ENCODE measurements around the gene THY1.

THY1 gene

DNA sequence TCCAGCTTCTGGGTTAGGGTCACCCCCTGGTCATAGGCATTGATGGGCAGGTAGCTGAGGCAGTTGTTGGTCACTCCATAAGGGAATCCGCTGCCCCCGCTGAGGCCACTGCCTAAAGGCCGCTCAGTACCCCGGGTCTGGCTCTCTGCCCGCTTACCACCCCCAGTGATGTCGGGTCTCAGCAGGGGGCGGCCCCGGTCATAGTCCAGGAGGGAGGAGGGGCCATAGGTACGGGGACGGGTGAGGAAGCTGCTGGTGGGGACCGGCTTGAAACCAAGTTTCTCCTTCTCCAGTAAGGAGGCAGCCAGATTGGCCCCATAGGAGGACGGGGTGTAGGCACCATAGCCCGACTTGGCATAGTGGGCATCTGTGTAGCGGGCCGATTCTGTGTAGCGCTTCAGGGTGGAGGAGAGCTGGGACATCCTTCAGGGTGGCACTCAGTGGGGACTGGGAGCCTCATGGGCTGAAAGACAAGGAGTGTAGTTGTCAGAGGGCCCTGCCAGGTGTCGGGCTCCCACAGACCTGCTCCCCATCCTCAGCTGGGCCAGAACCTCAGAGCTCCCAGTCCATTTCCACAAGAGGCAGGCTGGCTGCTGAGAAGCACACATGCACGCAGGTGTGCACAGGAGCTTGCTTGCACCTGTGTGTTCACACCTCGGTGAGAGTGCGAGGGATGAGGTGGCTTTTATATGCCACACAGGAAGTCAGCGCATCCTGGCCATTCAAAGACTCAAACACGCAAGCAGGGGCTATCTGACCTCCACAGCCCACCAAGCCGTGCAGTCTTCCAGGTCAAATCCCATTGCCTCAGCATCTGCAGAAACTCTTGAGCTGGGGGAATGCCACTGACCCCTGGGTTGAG lies 49.7 kb downstream of the THY1 start:
- H3K36me3 ChIP-seq (ENCODE audit: control insufficient read depth in 4 of 4, insufficient read depth in 4 of 4, low read length in 3 of 4): no peaks in the 10 kb centered on the region
- WGBS (ENCODE audit: insufficient coverage): 93% methylated on average over 19 of the region's 23 CpGs
- no peaks in the 10 kb centered on the region for H3K9me3 ChIP-seq (ENCODE audit: control extremely low read depth in 1 of 5, control insufficient read depth in 4 of 5, insufficient read depth in 2 of 5, low read depth in 1 of 5, low read length in 4 of 5)
- ChIA-PET CTCF (interaction anchor here (0.7 to 13.9 kb wide), 11 partner anchors 8 to 177 kb away, joined by 3 to 132 read pairs (median 5); partner anchors contain the start of genes C1QTNF5 and MFRP), POLR2A (no interaction called here)
- peaks cover 0 to 3% (median 0%) of the 10 kb centered on the region in 5 experiments for H3K27me3 ChIP-seq (replicated peaks in 2 of 5; ENCODE audit: control insufficient read depth in 4 of 5, insufficient read depth in 5 of 5, low read length in 4 of 5)
- DNase-seq: no peak
- H3K4me3 ChIP-seq (ENCODE audit: control insufficient read depth in 1 of 7, extremely low read depth in 1 of 7, insufficient read depth in 4 of 7, low read depth in 2 of 7, low read length in 6 of 7): no peak overlapping the region
- peaks cover 0 to 3% (median 0%) of the 10 kb centered on the region in 4 experiments for H3K4me1 ChIP-seq (ENCODE audit: control extremely low read depth in 1 of 4, control insufficient read depth in 4 of 4, insufficient read depth in 4 of 4, low read length in 3 of 4)
- H3K27ac ChIP-seq (ENCODE audit: insufficient read depth in 1 of 2, low read depth in 1 of 2, low read length in 2 of 2, poor library complexity in 1 of 2, severe bottlenecking in 2 of 2): no peak overlapping the region

DNA sequence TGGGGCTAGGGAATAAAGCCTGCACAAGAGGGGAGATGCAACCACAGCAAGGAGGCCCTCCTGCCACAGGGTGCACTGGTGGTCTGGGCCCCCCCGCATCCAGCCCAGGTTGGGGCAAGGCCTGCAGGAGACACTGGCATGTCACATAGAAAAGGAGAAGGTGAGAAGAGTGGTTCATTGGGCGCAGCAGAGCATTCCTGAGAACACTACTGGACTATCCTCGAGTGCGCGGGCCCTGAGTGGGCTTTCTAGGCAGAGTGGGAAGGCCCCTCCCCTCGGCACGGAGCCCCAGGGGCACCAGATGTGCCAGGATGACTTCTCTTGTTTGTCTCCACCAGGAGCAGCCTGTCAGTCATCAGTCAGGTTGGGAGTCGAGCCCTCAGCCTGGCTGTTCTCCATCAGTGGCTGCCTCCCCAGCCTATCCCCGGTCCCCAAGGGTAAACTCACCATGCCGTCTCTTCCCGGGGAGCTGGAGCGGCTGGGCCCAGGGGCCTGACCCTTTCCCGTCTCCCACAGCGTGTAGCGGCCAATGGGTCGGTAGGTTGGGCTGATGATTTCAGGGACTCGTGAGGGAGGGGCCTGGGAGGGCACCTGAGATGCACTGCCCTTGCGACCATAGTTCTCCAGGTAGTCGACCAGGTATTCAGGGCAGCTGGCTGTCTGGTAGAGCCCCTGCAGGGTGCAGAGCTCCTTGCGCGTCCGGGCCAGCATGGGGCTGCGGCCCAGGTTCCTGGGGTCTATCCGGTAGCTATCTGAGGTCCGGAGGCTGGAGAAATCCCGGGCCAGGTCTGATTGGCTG lies 50.5 kb downstream of the THY1 start:
- 98% methylated on average over 26 of the region's 26 CpGs for WGBS (ENCODE audit: insufficient coverage)
- Histone ChIP-seq H3K9me3 (ENCODE audit: control extremely low read depth in 1 of 5, control insufficient read depth in 4 of 5, insufficient read depth in 2 of 5, low read depth in 1 of 5, low read length in 4 of 5) (no peaks in the 10 kb centered on the region), H3K36me3 (ENCODE audit: control insufficient read depth in 4 of 4, insufficient read depth in 4 of 4, low read length in 3 of 4) (no peaks in the 10 kb centered on the region), H3K27ac (ENCODE audit: insufficient read depth in 1 of 2, low read depth in 1 of 2, low read length in 2 of 2, poor library complexity in 1 of 2, severe bottlenecking in 2 of 2) (no peak overlapping the region), H3K27me3 (replicated peaks in 2 of 5; ENCODE audit: control insufficient read depth in 4 of 5, insufficient read depth in 5 of 5, low read length in 4 of 5) (peaks cover 0 to 6% (median 2%) of the 10 kb centered on the region in 5 experiments), H3K4me3 (ENCODE audit: control insufficient read depth in 1 of 7, extremely low read depth in 1 of 7, insufficient read depth in 4 of 7, low read depth in 2 of 7, low read length in 6 of 7) (no peak overlapping the region), H3K4me1 (ENCODE audit: control extremely low read depth in 1 of 4, control insufficient read depth in 4 of 4, insufficient read depth in 4 of 4, low read length in 3 of 4) (peaks cover 0 to 3% (median 0%) of the 10 kb centered on the region in 4 experiments)
- ChIA-PET CTCF (interaction anchor here (1.3 to 13.9 kb wide), 9 partner anchors 8 to 103 kb away, joined by 3 to 132 read pairs (median 5); partner anchors contain the start of genes C1QTNF5, MFRP and USP2), POLR2A (no interaction called here)
- no peak for DNase-seq

DNA sequence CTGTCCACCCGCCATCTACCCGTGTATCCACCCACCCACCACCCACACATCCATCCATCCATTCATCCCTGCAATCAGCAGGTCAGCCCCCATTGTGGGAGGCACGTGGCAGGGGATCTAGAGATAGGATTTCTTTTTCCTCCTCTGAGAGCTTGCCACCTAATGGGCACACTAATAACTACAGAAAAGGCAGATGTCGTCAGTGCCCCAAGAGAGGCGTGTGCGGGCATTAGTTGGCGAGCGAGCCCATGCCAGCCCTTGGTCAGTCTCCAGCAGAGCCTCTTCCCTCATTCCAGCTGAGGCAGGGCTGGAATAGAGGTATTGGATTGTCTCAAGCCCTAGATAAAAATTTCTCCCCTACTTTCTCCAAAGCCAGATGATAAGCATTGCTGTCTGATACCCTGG lies 51.2 kb downstream of the THY1 start:
- H3K9me3 ChIP-seq (ENCODE audit: control extremely low read depth in 1 of 5, control insufficient read depth in 4 of 5, insufficient read depth in 2 of 5, low read depth in 1 of 5, low read length in 4 of 5): no peaks in the 10 kb centered on the region
- H3K4me3 ChIP-seq (ENCODE audit: control insufficient read depth in 1 of 7, extremely low read depth in 1 of 7, insufficient read depth in 4 of 7, low read depth in 2 of 7, low read length in 6 of 7): no peak overlapping the region
- peaks cover 0 to 8% (median 4%) of the 10 kb centered on the region in 5 experiments for H3K27me3 ChIP-seq (replicated peaks in 2 of 5; ENCODE audit: control insufficient read depth in 4 of 5, insufficient read depth in 5 of 5, low read length in 4 of 5)
- DNase-seq: peak in 2 of 3 donors; percentile 21 to 25
- no peaks in the 10 kb centered on the region for H3K36me3 ChIP-seq (ENCODE audit: control insufficient read depth in 4 of 4, insufficient read depth in 4 of 4, low read length in 3 of 4)
- no peak overlapping the region for H3K27ac ChIP-seq (ENCODE audit: insufficient read depth in 1 of 2, low read depth in 1 of 2, low read length in 2 of 2, poor library complexity in 1 of 2, severe bottlenecking in 2 of 2)
- POLR2A ChIA-PET: no interaction called here
- CTCF ChIA-PET: interaction anchor here (0.7 to 13.9 kb wide), 7 partner anchors 9 to 567 kb away, joined by 3 to 132 read pairs (median 3); partner anchors contain the start of genes C1QTNF5, MFRP and USP2
- WGBS (ENCODE audit: insufficient coverage): 61% methylated on average over 2 of the region's 8 CpGs
- peaks cover 0 to 3% (median 0%) of the 10 kb centered on the region in 4 experiments for H3K4me1 ChIP-seq (ENCODE audit: control extremely low read depth in 1 of 4, control insufficient read depth in 4 of 4, insufficient read depth in 4 of 4, low read length in 3 of 4)

DNA sequence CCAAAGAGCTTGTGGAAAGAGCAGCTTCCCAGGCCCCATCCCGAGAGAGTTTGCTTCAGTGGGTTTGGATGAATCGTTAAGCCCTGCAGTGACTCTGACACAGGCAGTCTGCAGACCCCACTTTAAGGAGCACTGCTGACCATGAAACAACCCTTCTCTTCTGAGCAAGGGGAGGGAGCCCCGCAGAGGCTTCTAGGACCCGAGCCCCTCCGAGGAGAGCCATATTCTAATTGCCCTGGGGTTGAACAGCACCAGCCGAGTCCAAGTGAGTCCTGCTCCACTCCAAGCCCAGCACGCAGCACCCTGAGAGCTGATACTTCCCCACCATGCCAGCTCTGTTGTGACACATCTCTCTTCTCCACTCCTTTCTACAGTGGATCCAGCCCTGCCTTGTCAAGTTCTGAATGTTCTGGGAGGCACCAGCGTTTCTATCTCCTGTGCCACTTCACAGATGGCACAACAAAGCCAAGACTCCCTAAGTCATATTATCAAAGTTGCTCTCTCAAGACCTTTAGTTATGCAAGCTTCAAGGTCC lies 51.8 kb downstream of the THY1 start:
- H3K27ac ChIP-seq (ENCODE audit: insufficient read depth in 1 of 2, low read depth in 1 of 2, low read length in 2 of 2, poor library complexity in 1 of 2, severe bottlenecking in 2 of 2): no peak overlapping the region
- H3K4me3 ChIP-seq (ENCODE audit: control insufficient read depth in 1 of 7, extremely low read depth in 1 of 7, insufficient read depth in 4 of 7, low read depth in 2 of 7, low read length in 6 of 7): no peak overlapping the region
- H3K9me3 ChIP-seq (ENCODE audit: control extremely low read depth in 1 of 5, control insufficient read depth in 4 of 5, insufficient read depth in 2 of 5, low read depth in 1 of 5, low read length in 4 of 5): no peaks in the 10 kb centered on the region
- POLR2A ChIA-PET: no interaction called here
- H3K27me3 ChIP-seq (replicated peaks in 2 of 5; ENCODE audit: control insufficient read depth in 4 of 5, insufficient read depth in 5 of 5, low read length in 4 of 5): peaks cover 0 to 12% (median 10%) of the 10 kb centered on the region in 5 experiments
- peaks cover 0 to 3% (median 0%) of the 10 kb centered on the region in 4 experiments for H3K4me1 ChIP-seq (ENCODE audit: control extremely low read depth in 1 of 4, control insufficient read depth in 4 of 4, insufficient read depth in 4 of 4, low read length in 3 of 4)
- 93% methylated on average over 8 of the region's 8 CpGs for WGBS (ENCODE audit: insufficient coverage)
- no peak for DNase-seq
- CTCF ChIA-PET: interaction anchor here (0.7 to 13.9 kb wide), 8 partner anchors 8 to 568 kb away, joined by 3 to 132 read pairs (median 3); partner anchors contain the start of genes C1QTNF5, MFRP and USP2
- H3K36me3 ChIP-seq (ENCODE audit: control insufficient read depth in 4 of 4, insufficient read depth in 4 of 4, low read length in 3 of 4): no peaks in the 10 kb centered on the region

GRCh38 chr11:119370486-119371046 lies 52.4 kb downstream of the THY1 start:
- no peak for DNase-seq
- no peak overlapping the region for H3K27ac ChIP-seq (ENCODE audit: insufficient read depth in 1 of 2, low read depth in 1 of 2, low read length in 2 of 2, poor library complexity in 1 of 2, severe bottlenecking in 2 of 2)
- CTCF ChIA-PET: interaction anchor here (0.8 to 13.9 kb wide), 5 partner anchors 10 to 29 kb away, joined by 3 to 132 read pairs (median 51); partner anchors contain the start of genes C1QTNF5, MFRP and USP2
- peaks cover 0 to 15% (median 12%) of the 10 kb centered on the region in 5 experiments for H3K27me3 ChIP-seq (replicated peaks in 2 of 5; ENCODE audit: control insufficient read depth in 4 of 5, insufficient read depth in 5 of 5, low read length in 4 of 5)
- WGBS (ENCODE audit: insufficient coverage): 91% methylated on average over 7 of the region's 8 CpGs
- POLR2A ChIA-PET: no interaction called here
- peaks cover 0 to 3% (median 0%) of the 10 kb centered on the region in 4 experiments for H3K4me1 ChIP-seq (ENCODE audit: control extremely low read depth in 1 of 4, control insufficient read depth in 4 of 4, insufficient read depth in 4 of 4, low read length in 3 of 4)
- H3K9me3 ChIP-seq (ENCODE audit: control extremely low read depth in 1 of 5, control insufficient read depth in 4 of 5, insufficient read depth in 2 of 5, low read depth in 1 of 5, low read length in 4 of 5): no peaks in the 10 kb centered on the region
- no peak overlapping the region for H3K4me3 ChIP-seq (ENCODE audit: control insufficient read depth in 1 of 7, extremely low read depth in 1 of 7, insufficient read depth in 4 of 7, low read depth in 2 of 7, low read length in 6 of 7)
- no peaks in the 10 kb centered on the region for H3K36me3 ChIP-seq (ENCODE audit: control insufficient read depth in 4 of 4, insufficient read depth in 4 of 4, low read length in 3 of 4)

DNA sequence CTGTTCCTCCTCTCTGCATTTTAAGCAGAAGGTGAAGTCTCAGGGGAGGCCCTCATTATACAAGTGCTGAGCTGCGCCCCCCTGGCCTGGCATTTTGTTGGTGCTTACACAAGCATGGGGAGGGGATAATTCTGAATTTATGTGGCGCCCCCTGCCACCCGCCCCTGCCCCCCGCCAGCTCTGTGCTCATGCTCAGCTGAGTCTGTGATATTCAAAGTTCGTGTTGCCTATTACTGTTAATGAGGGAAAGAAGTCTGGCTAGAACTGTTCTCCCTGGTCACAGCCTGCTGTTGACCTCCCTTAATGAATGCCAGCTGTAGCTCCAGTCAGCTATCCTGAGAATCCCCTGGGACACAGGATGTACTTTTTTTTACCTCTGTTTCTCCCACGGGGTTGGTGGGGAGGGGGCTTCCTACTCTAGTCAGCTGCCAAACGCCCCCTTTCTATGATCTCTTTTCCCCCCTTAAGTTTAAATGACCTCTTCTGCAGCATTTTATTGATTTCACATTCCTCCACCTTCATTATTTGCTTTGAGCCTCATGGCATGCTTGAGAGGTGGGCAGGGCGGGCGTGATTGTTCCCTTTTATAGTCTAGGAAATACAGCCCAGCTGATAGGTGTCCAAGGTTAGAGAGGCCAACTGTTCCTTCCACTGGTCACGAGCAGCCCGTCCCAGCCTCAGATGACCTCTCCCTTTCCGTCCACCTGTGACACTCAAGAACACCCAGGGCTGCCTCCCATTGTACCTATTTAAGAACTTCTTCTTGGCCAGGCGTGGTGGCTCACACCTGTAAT lies 53.6 kb downstream of the THY1 start:
- peaks cover 0 to 8% (median 3%) of the 10 kb centered on the region in 4 experiments for H3K4me1 ChIP-seq (ENCODE audit: control extremely low read depth in 1 of 4, control insufficient read depth in 4 of 4, insufficient read depth in 4 of 4, low read length in 3 of 4)
- DNase-seq: no peak
- H3K36me3 ChIP-seq (ENCODE audit: control insufficient read depth in 4 of 4, insufficient read depth in 4 of 4, low read length in 3 of 4): no peaks in the 10 kb centered on the region
- ChIA-PET POLR2A (no interaction called here), CTCF (interaction anchor here (0.9 to 6.0 kb wide), 7 partner anchors 8 to 107 kb away, joined by 3 to 51 read pairs (median 5); partner anchors contain the start of gene USP2)
- 98% methylated on average over 5 of the region's 13 CpGs for WGBS (ENCODE audit: insufficient coverage)
- H3K9me3 ChIP-seq (ENCODE audit: control extremely low read depth in 1 of 5, control insufficient read depth in 4 of 5, insufficient read depth in 2 of 5, low read depth in 1 of 5, low read length in 4 of 5): no peaks in the 10 kb centered on the region
- no peak overlapping the region for H3K4me3 ChIP-seq (ENCODE audit: control insufficient read depth in 1 of 7, extremely low read depth in 1 of 7, insufficient read depth in 4 of 7, low read depth in 2 of 7, low read length in 6 of 7)
- peaks cover 3 to 27% (median 23%) of the 10 kb centered on the region in 5 experiments for H3K27me3 ChIP-seq (replicated peaks in 2 of 5; ENCODE audit: control insufficient read depth in 4 of 5, insufficient read depth in 5 of 5, low read length in 4 of 5)
- H3K27ac ChIP-seq (ENCODE audit: insufficient read depth in 1 of 2, low read depth in 1 of 2, low read length in 2 of 2, poor library complexity in 1 of 2, severe bottlenecking in 2 of 2): no peak overlapping the region

All from common myeloid progenitor, CD34-positive (primary cell).